COR-L47 (cell line): Measurements from ENCODE around the gene NXPH4.

Experiments used
- DNase-seq: peaks from one replicate; lab custom pipeline; 2025; lab: John Stamatoyannopoulos, UW

Gene NXPH4

GRCh38 chr12:57183939-57184725 is 32.5 kb upstream of the NXPH4 start:
- no peak for DNase-seq

GRCh38 chr12:57185403-57185802 is 31.2 kb upstream of the NXPH4 start:
- DNase-seq = no peak

- DNase-seq = no peak
These were observed 30.6 kb upstream of the NXPH4 start for GRCh38 chr12:57185906-57186508.

GRCh38 chr12:57187222-57188089 is 29.1 kb upstream of the NXPH4 start:
- no peak for DNase-seq

DNA sequence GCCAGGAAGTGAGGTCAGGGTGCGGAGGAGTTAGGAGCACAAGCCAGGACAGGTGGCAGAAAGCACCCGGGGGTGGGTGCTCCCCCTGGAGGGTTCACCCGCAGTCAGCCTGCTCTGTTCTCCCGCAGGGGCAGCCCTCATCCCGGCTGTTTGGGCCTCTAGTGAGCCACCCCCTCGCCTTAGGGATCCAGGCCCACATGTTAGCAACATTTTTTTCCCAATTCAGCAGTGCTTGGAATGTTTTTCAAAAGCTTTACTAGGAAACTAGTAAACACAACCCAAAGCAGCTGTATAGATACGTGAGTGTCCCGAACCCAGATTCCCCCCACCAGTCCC is 28.5 kb upstream of the NXPH4 start:
- no peak for DNase-seq

GRCh38 chr12:57190037-57190436 is 26.6 kb upstream of the NXPH4 start:
- DNase-seq = no peak

- DNase-seq = no peak
These were observed 25.8 kb upstream of the NXPH4 start for GRCh38 chr12:57190821-57191220.

- no peak for DNase-seq
These were observed 25.2 kb upstream of the NXPH4 start for GRCh38 chr12:57191410-57191809.

- no peak for DNase-seq
These were observed 23.7 kb upstream of the NXPH4 start for GRCh38 chr12:57192920-57193319.

- DNase-seq = no peak
These were observed 22.8 kb upstream of the NXPH4 start for GRCh38 chr12:57193706-57194245.

GRCh38 chr12:57194253-57194652 is 22.3 kb upstream of the NXPH4 start:
- DNase-seq = no peak

- no peak for DNase-seq
These were observed 21.4 kb upstream of the NXPH4 start for GRCh38 chr12:57195186-57195585.

DNA sequence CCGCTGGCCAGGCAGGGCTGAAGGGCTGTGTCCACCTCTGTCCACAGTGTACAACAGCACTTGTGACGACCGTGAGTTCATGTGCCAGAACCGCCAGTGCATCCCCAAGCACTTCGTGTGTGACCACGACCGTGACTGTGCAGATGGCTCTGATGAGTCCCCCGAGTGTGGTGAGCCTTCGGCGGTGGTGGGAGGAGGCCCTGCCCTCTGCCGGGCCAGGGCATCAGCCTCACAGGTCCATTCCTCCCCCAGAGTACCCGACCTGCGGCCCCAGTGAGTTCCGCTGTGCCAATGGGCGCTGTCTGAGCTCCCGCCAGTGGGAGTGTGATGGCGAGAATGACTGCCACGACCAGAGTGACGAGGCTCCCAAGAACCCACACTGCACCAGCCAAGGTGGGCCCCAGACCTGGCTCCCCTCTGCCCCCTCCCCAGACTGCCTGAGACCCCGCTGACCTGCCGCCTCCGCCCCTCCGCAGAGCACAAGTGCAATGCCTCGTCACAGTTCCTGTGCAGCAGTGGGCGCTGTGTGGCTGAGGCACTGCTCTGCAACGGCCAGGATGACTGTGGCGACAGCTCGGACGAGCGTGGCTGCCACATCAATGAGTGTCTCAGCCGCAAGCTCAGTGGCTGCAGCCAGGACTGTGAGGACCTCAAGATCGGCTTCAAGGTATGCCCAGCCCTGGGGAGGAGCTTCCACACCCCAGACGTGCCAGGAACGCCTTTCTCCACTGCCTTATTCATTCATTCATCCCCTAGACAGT is 20.8 kb upstream of the NXPH4 start:
- no peak for DNase-seq

DNA sequence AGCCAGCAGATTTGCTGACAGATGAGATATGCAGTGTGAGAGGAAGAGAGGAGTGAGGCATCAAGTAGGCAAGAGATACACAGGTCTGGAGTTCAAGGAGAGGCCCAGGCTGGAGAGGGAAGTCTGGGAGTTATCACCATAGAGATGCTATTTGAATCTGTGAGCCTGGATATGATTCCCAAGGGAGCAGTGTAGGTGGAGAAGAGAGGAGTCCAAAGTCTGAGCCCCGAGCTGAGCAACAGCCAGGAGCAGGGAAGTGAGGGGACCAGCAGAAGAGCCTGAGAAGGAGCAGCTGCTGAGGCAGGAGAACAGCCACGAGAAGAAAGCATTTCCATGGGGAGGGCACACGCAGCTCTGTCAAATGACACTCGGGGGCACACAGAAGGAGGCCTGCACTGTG is 20.2 kb upstream of the NXPH4 start:
- no peak for DNase-seq

DNA sequence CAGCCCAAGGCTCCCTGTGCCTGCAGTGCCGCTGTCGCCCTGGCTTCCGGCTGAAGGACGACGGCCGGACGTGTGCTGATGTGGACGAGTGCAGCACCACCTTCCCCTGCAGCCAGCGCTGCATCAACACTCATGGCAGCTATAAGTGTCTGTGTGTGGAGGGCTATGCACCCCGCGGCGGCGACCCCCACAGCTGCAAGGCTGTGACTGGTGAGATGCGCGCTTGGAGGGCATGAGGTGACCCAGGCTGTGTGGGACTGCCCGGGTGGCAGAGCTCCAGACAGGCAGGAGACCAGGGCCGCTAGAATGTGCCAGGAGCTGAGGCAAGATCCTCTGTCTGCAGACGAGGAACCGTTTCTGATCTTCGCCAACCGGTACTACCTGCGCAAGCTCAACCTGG is 19.6 kb upstream of the NXPH4 start:
- no peak for DNase-seq

GRCh38 chr12:57198329-57198728 is 18.3 kb upstream of the NXPH4 start:
- no peak for DNase-seq

GRCh38 chr12:57199191-57199590 is 17.4 kb upstream of the NXPH4 start:
- no peak for DNase-seq

- no peak for DNase-seq
These were observed 16.1 kb upstream of the NXPH4 start for GRCh38 chr12:57200497-57200896.

DNA sequence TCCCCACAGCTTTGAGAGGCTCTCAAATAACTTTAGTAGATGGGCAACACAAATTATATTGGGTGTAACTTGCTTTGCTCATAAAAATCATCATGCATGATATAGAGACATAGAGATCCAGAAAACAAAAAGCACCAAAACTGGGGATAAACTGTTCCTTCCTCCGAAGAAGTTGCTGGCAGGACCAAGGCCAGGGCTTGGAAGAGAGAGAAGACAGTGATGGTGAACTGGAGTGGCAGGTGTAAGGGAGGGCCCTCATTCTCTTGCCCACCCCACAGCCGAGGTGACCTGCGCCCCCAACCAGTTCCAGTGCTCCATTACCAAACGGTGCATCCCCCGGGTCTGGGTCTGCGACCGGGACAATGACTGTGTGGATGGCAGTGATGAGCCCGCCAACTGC is 15.4 kb upstream of the NXPH4 start:
- no peak for DNase-seq

DNA sequence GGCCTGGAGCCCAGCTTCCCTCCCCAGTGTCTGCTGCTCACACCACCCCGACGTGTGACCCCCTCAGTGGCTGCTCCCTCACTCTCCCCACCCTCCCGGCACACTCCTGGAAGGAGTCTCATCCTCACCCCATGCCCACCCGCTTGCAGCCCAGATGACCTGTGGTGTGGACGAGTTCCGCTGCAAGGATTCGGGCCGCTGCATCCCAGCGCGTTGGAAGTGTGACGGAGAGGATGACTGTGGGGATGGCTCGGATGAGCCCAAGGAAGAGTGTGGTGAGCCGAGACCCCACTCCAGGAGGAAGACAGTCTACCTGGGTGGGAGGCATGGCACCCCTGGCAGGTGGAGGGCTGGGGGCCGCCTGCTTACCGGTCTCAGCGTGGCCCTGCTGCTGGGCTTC is 15.0 kb upstream of the NXPH4 start:
- DNase-seq = no peak

DNA sequence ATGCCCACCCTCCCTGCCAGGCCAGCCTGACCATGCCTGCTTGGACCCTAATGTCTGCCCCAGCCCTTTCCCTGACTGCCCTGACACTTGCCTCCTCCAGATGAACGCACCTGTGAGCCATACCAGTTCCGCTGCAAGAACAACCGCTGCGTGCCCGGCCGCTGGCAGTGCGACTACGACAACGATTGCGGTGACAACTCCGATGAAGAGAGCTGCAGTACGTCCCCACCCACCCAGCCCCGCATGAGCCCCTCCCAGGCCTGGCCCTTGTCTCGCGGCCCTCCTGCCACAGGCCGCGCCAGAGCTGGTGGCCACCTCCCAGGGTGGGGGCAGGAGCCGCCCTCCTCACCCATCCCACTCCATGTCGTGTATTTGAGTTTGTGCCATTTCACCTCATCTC is 14.3 kb upstream of the NXPH4 start:
- DNase-seq = no peak

- DNase-seq = no peak
These were observed 13.4 kb upstream of the NXPH4 start for GRCh38 chr12:57203201-57203600.
